ENCODE results near the gene DND1. TPM values are rescaled to one million over a fixed set of nuclear protein-coding genes. Genes with fewer than 3 reads are reported as not detected.

DND1 gene
- polyA plus RNA-seq, 1 donor (not counting 4 experiments of a cell fraction or from before 2014, with no cell fraction given), result 0.22 TPM

GRCh38 chr5:140631831-140632365 is 41.5 kb downstream of the DND1 start:
- Histone ChIP-seq H3K27ac (ENCODE audit: control insufficient read depth, insufficient read depth, low read length) (no peak overlapping the region), H3K9me1 (ENCODE audit: control insufficient read depth, extremely low read depth, insufficient read depth, low read length) (no peaks in the 10 kb centered on the region), H3K4me2 (ENCODE audit: control insufficient read depth, extremely low read depth, insufficient read depth, low read depth, low read length) (peak overlapping the region; percentile 94), H3K36me3 (ENCODE audit: control insufficient read depth in 2 of 2, extremely low read depth in 1 of 2, insufficient read depth in 2 of 2, low read length in 2 of 2) (no peaks in the 10 kb centered on the region), H3K9me3 (ENCODE audit: control insufficient read depth, low read depth, low read length) (no peaks in the 10 kb centered on the region), H4K20me1 (ENCODE audit: control insufficient read depth, extremely low read depth, insufficient read depth, low read length) (no peaks in the 10 kb centered on the region), H3K9ac (ENCODE audit: control insufficient read depth, extremely low read depth, insufficient read depth, low read length) (peak overlapping the region; percentile 39), H3K4me1 (ENCODE audit: control insufficient read depth, extremely low read depth, insufficient read depth, low read length) (peaks cover 21% of the 10 kb centered on the region), H2AFZ (ENCODE audit: control insufficient read depth, low read length) (peak overlapping the region; percentile 90), H3K4me3 (ENCODE audit: control insufficient read depth in 2 of 3, extremely low read depth in 1 of 3, insufficient read depth in 2 of 3, low read depth in 1 of 3, low read length in 3 of 3) (peak overlapping the region; percentile 12 to 75 (median 32)), H3K27me3 (ENCODE audit: control insufficient read depth, extremely low read depth, insufficient read depth, low read length) (peaks cover 7% of the 10 kb centered on the region), H3K79me2 (ENCODE audit: control insufficient read depth, insufficient read depth, low read length) (no peaks in the 10 kb centered on the region)
- dilution Hi-C loops (cut with MboI; ENCODE audit: extremely low pct_ligation_motif_present, low sequenced_read_pairs), result no loop called here
- no peak for DNase-seq (ENCODE audit: low read depth, low spot score)
- TF ChIP-seq, protein P1, sequence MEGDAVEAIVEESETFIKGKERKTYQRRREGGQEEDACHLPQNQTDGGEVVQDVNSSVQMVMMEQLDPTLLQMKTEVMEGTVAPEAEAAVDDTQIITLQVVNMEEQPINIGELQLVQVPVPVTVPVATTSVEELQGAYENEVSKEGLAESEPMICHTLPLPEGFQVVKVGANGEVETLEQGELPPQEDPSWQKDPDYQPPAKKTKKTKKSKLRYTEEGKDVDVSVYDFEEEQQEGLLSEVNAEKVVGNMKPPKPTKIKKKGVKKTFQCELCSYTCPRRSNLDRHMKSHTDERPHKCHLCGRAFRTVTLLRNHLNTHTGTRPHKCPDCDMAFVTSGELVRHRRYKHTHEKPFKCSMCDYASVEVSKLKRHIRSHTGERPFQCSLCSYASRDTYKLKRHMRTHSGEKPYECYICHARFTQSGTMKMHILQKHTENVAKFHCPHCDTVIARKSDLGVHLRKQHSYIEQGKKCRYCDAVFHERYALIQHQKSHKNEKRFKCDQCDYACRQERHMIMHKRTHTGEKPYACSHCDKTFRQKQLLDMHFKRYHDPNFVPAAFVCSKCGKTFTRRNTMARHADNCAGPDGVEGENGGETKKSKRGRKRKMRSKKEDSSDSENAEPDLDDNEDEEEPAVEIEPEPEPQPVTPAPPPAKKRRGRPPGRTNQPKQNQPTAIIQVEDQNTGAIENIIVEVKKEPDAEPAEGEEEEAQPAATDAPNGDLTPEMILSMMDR (optimal IDR thresholded peaks at IDR 0.05 in 1 of 3, IDR thresholded peaks at IDR 0.05 in 1 of 3, conservative IDR thresholded peaks at IDR 0.05 in 1 of 3; ENCODE audit: extremely low read depth in 1 of 3, insufficient read depth in 2 of 3, low read length in 3 of 3), result no peak
- TF ChIP-seq EZH2 (IDR thresholded peaks at IDR 0.05; ENCODE audit: low read length), result no peak
- no peak for FAIRE-seq

DNA sequence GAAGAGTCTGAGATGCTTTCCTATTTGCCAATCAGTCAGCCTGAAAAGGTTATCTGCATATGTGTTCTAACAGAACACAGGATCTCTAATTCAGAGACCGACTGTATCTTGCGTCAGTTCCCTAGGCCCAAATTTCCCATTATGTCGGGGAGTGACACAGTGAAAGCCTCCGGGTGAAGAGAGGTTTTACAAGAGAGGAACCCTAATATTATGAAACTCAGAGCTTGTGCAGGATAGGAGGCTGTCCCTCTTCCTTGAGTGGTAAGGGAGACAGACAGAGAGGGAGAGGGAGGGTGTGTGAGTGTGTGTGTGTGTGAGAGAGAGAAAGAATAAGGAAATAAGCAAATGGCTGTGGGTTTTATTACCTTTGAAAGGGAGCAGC is 42.3 kb downstream of the DND1 start:
- dilution Hi-C loops (cut with MboI; ENCODE audit: extremely low pct_ligation_motif_present, low sequenced_read_pairs), result no loop called here
- peaks cover 21% of the 10 kb centered on the region for H3K4me1 ChIP-seq (ENCODE audit: control insufficient read depth, extremely low read depth, insufficient read depth, low read length)
- H3K4me3 ChIP-seq (ENCODE audit: control insufficient read depth in 2 of 3, extremely low read depth in 1 of 3, insufficient read depth in 2 of 3, low read depth in 1 of 3, low read length in 3 of 3), result no peak overlapping the region
- H4K20me1 ChIP-seq (ENCODE audit: control insufficient read depth, extremely low read depth, insufficient read depth, low read length), result no peaks in the 10 kb centered on the region
- H2AFZ ChIP-seq (ENCODE audit: control insufficient read depth, low read length), result no peak overlapping the region
- no peak overlapping the region for H3K9ac ChIP-seq (ENCODE audit: control insufficient read depth, extremely low read depth, insufficient read depth, low read length)
- FAIRE-seq (no peak), DNase-seq (ENCODE audit: low read depth, low spot score) (no peak)
- H3K9me1 ChIP-seq (ENCODE audit: control insufficient read depth, extremely low read depth, insufficient read depth, low read length), result no peaks in the 10 kb centered on the region
- no peaks in the 10 kb centered on the region for H3K79me2 ChIP-seq (ENCODE audit: control insufficient read depth, insufficient read depth, low read length)
- H3K36me3 ChIP-seq (ENCODE audit: control insufficient read depth in 2 of 2, extremely low read depth in 1 of 2, insufficient read depth in 2 of 2, low read length in 2 of 2), result no peaks in the 10 kb centered on the region
- no peak overlapping the region for H3K27ac ChIP-seq (ENCODE audit: control insufficient read depth, insufficient read depth, low read length)
- no peaks in the 10 kb centered on the region for H3K9me3 ChIP-seq (ENCODE audit: control insufficient read depth, low read depth, low read length)
- TF ChIP-seq EZH2 (IDR thresholded peaks at IDR 0.05; ENCODE audit: low read length), result no peak
- TF ChIP-seq, protein P1 (optimal IDR thresholded peaks at IDR 0.05 in 1 of 3, IDR thresholded peaks at IDR 0.05 in 1 of 3, conservative IDR thresholded peaks at IDR 0.05 in 1 of 3; ENCODE audit: extremely low read depth in 1 of 3, insufficient read depth in 2 of 3, low read length in 3 of 3), result no peak
- peaks cover 7% of the 10 kb centered on the region for H3K27me3 ChIP-seq (ENCODE audit: control insufficient read depth, extremely low read depth, insufficient read depth, low read length)
- no peak overlapping the region for H3K4me2 ChIP-seq (ENCODE audit: control insufficient read depth, extremely low read depth, insufficient read depth, low read depth, low read length)
